GM23248 (cell line): ENCODE results near the gene EOLA1. TPM values are rescaled to one million over a fixed set of nuclear protein-coding genes. Genes with fewer than 3 reads are reported as not detected.
"Not testable (repeated sequence)": the region's sequence is repeated elsewhere in the genome, so short reads cannot be mapped to it uniquely, and the experiment has no call there.

Experiments
- DNase-seq: peaks from one replicate; pipeline ENCODE4 v3.0.0-alpha.2; 2015
- H2AFZ ChIP-seq: fragments of 200-600 bp; sonication (generic); 2 replicates; pipeline ENCODE4 v1.6.1; 2016; ENCODE audit warnings: antibody characterized with exemption
- H3F3A ChIP-seq: fragments of 200-600 bp; sonication (generic); 2 replicates; pipeline ENCODE4 v1.6.1; 2016; ENCODE audit warnings: mild to moderate bottlenecking, antibody characterized with exemption, mixed run types; ENCODE audit not compliant: insufficient read depth
- H3K27ac ChIP-seq: fragments of 200-600 bp; sonication (generic); 2 replicates; pipeline ENCODE4 v1.5.1; 2016; ENCODE audit warnings: mild to moderate bottlenecking
- H3K27me3 ChIP-seq: fragments of 200-600 bp; sonication (generic); replicated peaks from 2 replicates; pipeline ENCODE4 v1.6.1; 2016; ENCODE audit warnings: mild to moderate bottlenecking; ENCODE audit not compliant: insufficient read depth
- H3K36me3 ChIP-seq: fragments of 200-600 bp; sonication (generic); 2 replicates; pipeline ENCODE4 v1.6.1; 2016; ENCODE audit warnings: low read depth, mild to moderate bottlenecking
- H3K4me1 ChIP-seq: fragments of 200-600 bp; sonication (generic); 2 replicates; pipeline ENCODE4 v1.6.1; 2016; ENCODE audit warnings: mild to moderate bottlenecking; ENCODE audit not compliant: insufficient read depth
- H3K4me2 ChIP-seq: fragments of 200-600 bp; sonication (generic); one replicate; pipeline ENCODE4 v1.6.1; 2016; ENCODE audit warnings: mild to moderate bottlenecking; ENCODE audit not compliant: unreplicated experiment
- H3K4me3 ChIP-seq: fragments of 200-600 bp; sonication (generic); 2 replicates; pipeline ENCODE4 v1.5.1; 2016; ENCODE audit warnings: mild to moderate bottlenecking
- H3K79me2 ChIP-seq: fragments of 200-600 bp; sonication (generic); 2 replicates; pipeline ENCODE4 v1.6.1; 2016; ENCODE audit warnings: mild to moderate bottlenecking; ENCODE audit not compliant: insufficient read depth
- H3K9ac ChIP-seq: fragments of 200-600 bp; sonication (generic); 2 replicates; pipeline ENCODE4 v1.6.1; 2016; ENCODE audit warnings: mild to moderate bottlenecking
- H3K9me2 ChIP-seq: fragments of 200-600 bp; sonication (generic); 2 replicates; pipeline ENCODE4 v1.6.1; 2016; ENCODE audit warnings: mixed run types, mild to moderate bottlenecking, moderate library complexity; ENCODE audit not compliant: insufficient read depth
- H3K9me3 ChIP-seq: fragments of 200-600 bp; sonication (generic); one replicate; pipeline ENCODE4 v1.6.1; 2017; ENCODE audit warnings: low read depth
- H4K20me1 ChIP-seq: fragments of 200-600 bp; sonication (generic); 2 replicates; pipeline ENCODE4 v1.6.0; 2016; ENCODE audit not compliant: insufficient read depth
- EZH2 ChIP-seq: fragments of 200-600 bp; sonication (generic); IDR thresholded peaks from 2 replicates; pipeline ENCODE4 v1.6.1; 2018; ENCODE audit warnings: antibody characterized with exemption, mild to moderate bottlenecking; ENCODE audit not compliant: insufficient read depth, poor library complexity, severe bottlenecking
- EZH2phosphoT487 ChIP-seq: fragments of 200-600 bp; sonication (generic); IDR thresholded peaks from 2 replicates; pipeline ENCODE4 v1.6.1; 2018; ENCODE audit warnings: antibody characterized with exemption, moderate library complexity, mild to moderate bottlenecking, low read depth; ENCODE audit not compliant: insufficient read depth
- WGBS, 2 experiments: methylation state at CpG; one replicate each; pipeline ENCODE4 v1.1.6; 2015 to 2017; ENCODE audit warnings: low lambda C conversion rate in 2 of 2, low coverage in 1 of 2; ENCODE audit errors: missing lambda C conversion rate in 2 of 2; 5-methylcytosine and 5-hydroxymethylcytosine counted together
- in situ Hi-C: fragments of 300-500 bp; cut with MboI; formaldehyde crosslinking; loops from 2 replicates; pipeline ENCODE4 v1.15.0; 2020
- polyA plus RNA-seq: library from polyadenylated mRNA; unstranded; fragments of >200 nt; fragmentation: Nextera tagmentation; extraction: Ambion mirVana; gene quantifications from 2 replicates; pipeline ENCODE4 v1.2.1, GENCODE V29; 2016
- total RNA-seq: library from RNA; depleted of rRNA; stranded (reverse); fragments of >200 nt; shearing (Covaris generic); gene quantifications from 2 replicates; pipeline ENCODE4 v1.2.3, GENCODE V29; 2014

Gene EOLA1
- total and polyA plus RNA-seq, 2 experiments from 2014 or later = 10.4 to 12.0 TPM

- H3K9me3 ChIP-seq = no peaks in the 10 kb centered on the region
- H3K79me2 ChIP-seq = no peaks in the 10 kb centered on the region
- peaks cover 36% of the 10 kb centered on the region for H3F3A ChIP-seq
- no peak overlapping the region for H3K4me2 ChIP-seq
- no peaks in the 10 kb centered on the region for H3K9me2 ChIP-seq
- H3K4me3 ChIP-seq = no peak overlapping the region
- H3K27ac ChIP-seq = no peak overlapping the region
- no peak for TF ChIP-seq EZH2phosphoT487
- TF ChIP-seq EZH2 = no peak
- 47 to 72% methylated on average over 2 to 4 of the region's 4 CpGs for WGBS, 2 experiments
- H3K27me3 ChIP-seq = no peaks in the 10 kb centered on the region
- peaks cover 13% of the 10 kb centered on the region; the same call in 1 of the 2 replicates for H3K36me3 ChIP-seq
- no peak overlapping the region for H2AFZ ChIP-seq
- H3K4me1 ChIP-seq = peaks cover 39% of the 10 kb centered on the region
- DNase-seq = no peak
- H3K9ac ChIP-seq = no peak overlapping the region
- in situ Hi-C loops = loop anchor here (25.0 kb wide), 1 partner anchor 636 kb away; no protein-coding TSS in a partner anchor
- no peaks in the 10 kb centered on the region for H4K20me1 ChIP-seq
Measured at GRCh38 chrX:149498767-149499166, 42.0 kb upstream of the EOLA1 start.

GRCh38 chrX:149499766-149500165, 41.0 kb upstream of the EOLA1 start:
- H3K79me2 ChIP-seq = peaks cover 9% of the 10 kb centered on the region
- WGBS, 2 experiments = 82 to 87% methylated on average over 4 to 5 of the region's 5 CpGs
- no peak for DNase-seq
- peaks cover 32% of the 10 kb centered on the region for H3K4me1 ChIP-seq
- no peaks in the 10 kb centered on the region for H3K9me2 ChIP-seq
- in situ Hi-C loops = loop anchor here (25.0 kb wide), 1 partner anchor 637 kb away; no protein-coding TSS in a partner anchor
- peaks cover 32% of the 10 kb centered on the region for H3F3A ChIP-seq
- no peak overlapping the region for H3K27ac ChIP-seq
- H3K27me3 ChIP-seq = no peaks in the 10 kb centered on the region
- no peaks in the 10 kb centered on the region for H3K9me3 ChIP-seq
- H3K9ac ChIP-seq = no peak overlapping the region
- no peaks in the 10 kb centered on the region for H4K20me1 ChIP-seq
- no peak overlapping the region for H3K4me3 ChIP-seq
- H3K4me2 ChIP-seq = no peak overlapping the region
- no peak overlapping the region for H2AFZ ChIP-seq
- H3K36me3 ChIP-seq = peaks cover 13% of the 10 kb centered on the region; the same call in 1 of the 2 replicates
- TF ChIP-seq EZH2 = no peak
- no peak for TF ChIP-seq EZH2phosphoT487

DNA sequence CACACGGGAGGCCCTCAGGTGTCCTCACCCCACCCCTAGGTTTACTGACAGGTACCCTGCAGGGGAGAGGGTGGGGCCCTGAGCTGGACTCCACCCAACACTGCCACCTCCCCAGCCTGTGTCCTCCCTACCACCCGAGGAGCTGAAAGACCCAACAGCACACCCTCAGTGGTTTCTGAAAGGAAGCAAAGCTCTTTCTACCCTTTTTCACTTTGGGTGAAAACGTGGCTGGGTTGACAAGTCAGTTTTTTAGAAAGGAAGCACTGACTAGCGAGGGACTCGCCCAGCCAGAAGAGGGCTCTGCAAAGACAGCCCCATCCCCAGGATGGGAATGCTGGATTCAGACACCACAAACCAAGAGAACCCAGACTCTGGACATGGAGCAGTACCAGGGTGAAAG, 37.9 kb upstream of the EOLA1 start:
- H3K4me3 ChIP-seq, H4K20me1 ChIP-seq, H3K4me2 ChIP-seq, DNase-seq, H3K79me2 ChIP-seq, in situ Hi-C loops, H3K9me2 ChIP-seq, H3K27me3 ChIP-seq, H3K9me3 ChIP-seq, H3K4me1 ChIP-seq, H2AFZ ChIP-seq: not testable (repeated sequence)
- peaks cover 11% of the 10 kb centered on the region for H3F3A ChIP-seq
- WGBS, 2 experiments = 47 to 64% methylated on average over 3 of the region's 5 CpGs
- H3K27ac ChIP-seq = peak overlapping the region; percentile 93
- H3K36me3 ChIP-seq = peaks cover 13% of the 10 kb centered on the region; the same call in 1 of the 2 replicates
- peak overlapping the region; percentile 33; the same call in 1 of the 2 replicates for H3K9ac ChIP-seq

DNA sequence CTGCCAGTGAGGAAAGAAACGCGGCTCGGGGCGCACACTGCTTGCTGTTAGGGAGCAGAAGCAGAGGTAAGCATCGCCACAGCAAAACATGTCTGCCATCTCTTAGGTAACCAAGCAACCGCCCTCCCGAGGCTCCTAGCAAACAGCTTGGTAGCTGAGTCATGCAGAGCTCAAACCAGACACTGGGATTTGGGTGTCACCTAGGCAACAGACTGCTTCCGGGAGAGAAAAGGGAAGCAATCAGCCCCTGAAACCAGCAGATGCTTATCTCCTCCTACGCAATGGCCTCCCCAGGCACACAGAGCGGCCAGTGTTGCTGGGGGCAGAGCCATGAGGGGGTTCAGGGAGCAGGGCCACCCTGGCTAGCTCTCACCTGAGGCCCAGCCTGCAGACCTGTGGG, 37.4 kb upstream of the EOLA1 start:
- in situ Hi-C loops, H3K27me3 ChIP-seq, H3F3A ChIP-seq, H3K9me3 ChIP-seq, H3K4me2 ChIP-seq, H2AFZ ChIP-seq, H3K4me1 ChIP-seq, H4K20me1 ChIP-seq, H3K79me2 ChIP-seq, H3K9me2 ChIP-seq, H3K36me3 ChIP-seq: not testable (repeated sequence)
- Histone ChIP-seq H3K27ac (peak overlapping the region; percentile 93), H3K9ac (peak overlapping the region; percentile 96; the same call in 1 of the 2 replicates), H3K4me3 (peak overlapping the region; percentile 81; the same call in 1 of the 2 replicates)
- DNase-seq = peak; percentile 74
- 10% methylated on average over 2 of the region's 10 CpGs; no CpG with 5 or more reads in 1 of the 2 experiments for WGBS, 2 experiments
